NK-92 (cell line): ENCODE data around the gene ZNF699.
"Not testable (repeated sequence)": the region's sequence is repeated elsewhere in the genome, so short reads cannot be mapped to it uniquely, and the experiment has no call there.

ENCODE experiments used
- DNase-seq: peaks from one replicate; lab custom pipeline; 2025; ENCODE audit not compliant: unreplicated experiment; lab: John Stamatoyannopoulos, UW

The ZNF699 gene

GRCh38 chr19:9289231-9289884 lies 20.3 kb downstream of the ZNF699 start:
- no peak for DNase-seq

GRCh38 chr19:9283485-9283884 lies 26.2 kb downstream of the ZNF699 start:
- not testable (repeated sequence) for DNase-seq

- no peak for DNase-seq
Measured at GRCh38 chr19:9251236-9251635, 58.4 kb downstream of the ZNF699 start.

- no peak for DNase-seq
Measured at GRCh38 chr19:9250630-9251029, 59.0 kb downstream of the ZNF699 start, which contains the start of gene OR7E24. TSS of gene OR7E24 (plus strand) at chr19:9250930. CDS start at chr19:9251044, 114 bp downstream.
